ENCODE results near the gene PASK.

PASK gene

GRCh38 chr2:241062389-241063092 lies 86.7 kb downstream of the PASK start:
- TF ChIP-seq, protein P1, sequence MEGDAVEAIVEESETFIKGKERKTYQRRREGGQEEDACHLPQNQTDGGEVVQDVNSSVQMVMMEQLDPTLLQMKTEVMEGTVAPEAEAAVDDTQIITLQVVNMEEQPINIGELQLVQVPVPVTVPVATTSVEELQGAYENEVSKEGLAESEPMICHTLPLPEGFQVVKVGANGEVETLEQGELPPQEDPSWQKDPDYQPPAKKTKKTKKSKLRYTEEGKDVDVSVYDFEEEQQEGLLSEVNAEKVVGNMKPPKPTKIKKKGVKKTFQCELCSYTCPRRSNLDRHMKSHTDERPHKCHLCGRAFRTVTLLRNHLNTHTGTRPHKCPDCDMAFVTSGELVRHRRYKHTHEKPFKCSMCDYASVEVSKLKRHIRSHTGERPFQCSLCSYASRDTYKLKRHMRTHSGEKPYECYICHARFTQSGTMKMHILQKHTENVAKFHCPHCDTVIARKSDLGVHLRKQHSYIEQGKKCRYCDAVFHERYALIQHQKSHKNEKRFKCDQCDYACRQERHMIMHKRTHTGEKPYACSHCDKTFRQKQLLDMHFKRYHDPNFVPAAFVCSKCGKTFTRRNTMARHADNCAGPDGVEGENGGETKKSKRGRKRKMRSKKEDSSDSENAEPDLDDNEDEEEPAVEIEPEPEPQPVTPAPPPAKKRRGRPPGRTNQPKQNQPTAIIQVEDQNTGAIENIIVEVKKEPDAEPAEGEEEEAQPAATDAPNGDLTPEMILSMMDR (IDR thresholded peaks at IDR 0.05; ENCODE audit: poor library complexity, severe bottlenecking): no peak
- no peaks in the 10 kb centered on the region for H3K9me3 ChIP-seq (ENCODE audit: severe bottlenecking)
- H3K27ac ChIP-seq (ENCODE audit: poor library complexity, severe bottlenecking): no peak overlapping the region
- ATAC-seq (ENCODE audit: low read depth): no peak
- no peaks in the 10 kb centered on the region for H3K36me3 ChIP-seq (ENCODE audit: low read depth)
- H3K4me3 ChIP-seq (ENCODE audit: severe bottlenecking): no peak overlapping the region
- H3K27me3 ChIP-seq (ENCODE audit: insufficient read depth, poor library complexity, severe bottlenecking): no peaks in the 10 kb centered on the region
- no peak for DNase-seq (ENCODE audit: low spot score)
- H3K4me1 ChIP-seq (ENCODE audit: insufficient read depth, poor library complexity, severe bottlenecking): no peaks in the 10 kb centered on the region

DNA sequence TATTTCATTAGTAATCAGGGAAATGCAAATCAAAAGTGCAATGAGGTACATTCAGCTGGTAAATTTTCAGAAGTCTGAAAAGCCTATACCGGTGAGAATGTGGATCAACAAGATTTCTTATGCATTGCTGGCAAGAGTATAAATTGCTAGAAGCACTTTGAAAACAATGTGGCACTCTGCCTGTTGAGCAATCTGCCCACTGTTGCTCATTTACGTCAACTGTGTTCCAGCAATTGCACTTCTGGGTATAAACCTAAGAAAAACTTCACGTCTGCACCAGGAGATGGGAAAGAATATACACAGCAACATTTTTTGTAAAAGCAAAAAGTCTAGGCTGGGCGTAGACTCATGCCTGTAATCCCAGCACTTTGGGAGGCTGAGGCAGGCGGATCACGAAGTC lies 88.0 kb downstream of the PASK start:
- Histone ChIP-seq H3K4me3 (ENCODE audit: severe bottlenecking) (no peak overlapping the region), H3K9me3 (ENCODE audit: severe bottlenecking) (no peaks in the 10 kb centered on the region), H3K4me1 (ENCODE audit: insufficient read depth, poor library complexity, severe bottlenecking) (no peaks in the 10 kb centered on the region), H3K36me3 (ENCODE audit: low read depth) (no peaks in the 10 kb centered on the region), H3K27ac (ENCODE audit: poor library complexity, severe bottlenecking) (no peak overlapping the region), H3K27me3 (ENCODE audit: insufficient read depth, poor library complexity, severe bottlenecking) (no peaks in the 10 kb centered on the region)
- ATAC-seq (ENCODE audit: low read depth) (no peak), DNase-seq (ENCODE audit: low spot score) (no peak)
- TF ChIP-seq, protein P1 (IDR thresholded peaks at IDR 0.05; ENCODE audit: poor library complexity, severe bottlenecking): no peak
